ENCODE measurements around the gene LRMDA. TPM values are rescaled to one million over a fixed set of nuclear protein-coding genes. Genes with fewer than 3 reads are reported as not detected.

Gene LRMDA
- total RNA-seq, 4 donors from 2014 or later, result 1.4 to 23.1 (median 3.6) TPM

DNA sequence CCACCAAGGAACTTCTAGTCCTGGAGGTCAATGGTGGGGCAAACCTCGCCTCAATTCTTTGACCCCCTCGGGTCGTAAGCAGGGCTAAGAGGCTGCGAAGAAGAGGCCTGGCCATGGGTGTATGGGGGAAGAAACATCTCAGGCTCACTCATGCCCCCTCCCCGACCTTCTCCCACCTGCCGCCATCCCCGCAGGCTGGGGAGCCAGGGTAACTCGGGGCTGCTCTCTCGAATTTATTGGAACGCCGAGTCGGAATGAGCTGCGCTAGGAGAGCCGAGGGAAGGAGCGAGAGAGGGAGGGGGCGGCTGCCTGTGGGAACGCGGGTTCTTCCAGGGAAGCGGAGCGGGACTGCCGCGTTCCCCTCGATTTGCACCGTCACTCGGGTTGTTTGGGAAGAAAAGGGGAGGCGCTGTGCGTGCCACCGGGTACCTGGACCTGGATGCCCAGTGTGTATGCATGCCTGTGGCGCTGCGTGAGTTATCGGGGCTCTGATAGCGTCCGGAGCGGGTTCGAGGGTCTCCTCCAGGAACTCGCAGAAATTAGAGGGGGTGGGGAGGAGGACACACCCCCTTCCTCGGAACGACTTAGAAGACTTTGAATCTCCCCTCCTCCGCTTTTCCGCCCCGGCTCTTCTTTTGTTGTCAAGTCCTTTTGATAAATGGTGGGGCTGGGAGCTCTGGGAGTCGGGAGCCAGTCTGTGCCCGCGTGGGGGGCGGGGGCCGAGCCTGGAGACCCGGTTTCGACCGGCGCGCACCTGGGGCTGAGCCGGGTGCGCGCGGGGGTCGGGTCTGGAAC lies 28.1 kb upstream of the LRMDA start:
- H3K4me3 ChIP-seq, result peak overlapping the region; percentile 58 to 86 (median 73)
- peak in 2 of 3 donors; percentile 50 to 64 for DNase-seq
- H3K4me1 ChIP-seq, result peaks cover 0 to 32% (median 7%) of the 10 kb centered on the region in 4 donors
- H3K9me3 ChIP-seq, result no peaks in the 10 kb centered on the region
- H3K27ac ChIP-seq, result peak overlapping the region; percentile 84 to 98 (median 93)
- TF ChIP-seq CTCF (IDR thresholded peaks at IDR 0.05) (no peak), POLR2A (IDR thresholded peaks at IDR 0.05) (no peak)
- no peaks in the 10 kb centered on the region for H3K27me3 ChIP-seq
- peaks cover 0 to 11% (median 0%) of the 10 kb centered on the region in 3 donors for H3K36me3 ChIP-seq

DNA sequence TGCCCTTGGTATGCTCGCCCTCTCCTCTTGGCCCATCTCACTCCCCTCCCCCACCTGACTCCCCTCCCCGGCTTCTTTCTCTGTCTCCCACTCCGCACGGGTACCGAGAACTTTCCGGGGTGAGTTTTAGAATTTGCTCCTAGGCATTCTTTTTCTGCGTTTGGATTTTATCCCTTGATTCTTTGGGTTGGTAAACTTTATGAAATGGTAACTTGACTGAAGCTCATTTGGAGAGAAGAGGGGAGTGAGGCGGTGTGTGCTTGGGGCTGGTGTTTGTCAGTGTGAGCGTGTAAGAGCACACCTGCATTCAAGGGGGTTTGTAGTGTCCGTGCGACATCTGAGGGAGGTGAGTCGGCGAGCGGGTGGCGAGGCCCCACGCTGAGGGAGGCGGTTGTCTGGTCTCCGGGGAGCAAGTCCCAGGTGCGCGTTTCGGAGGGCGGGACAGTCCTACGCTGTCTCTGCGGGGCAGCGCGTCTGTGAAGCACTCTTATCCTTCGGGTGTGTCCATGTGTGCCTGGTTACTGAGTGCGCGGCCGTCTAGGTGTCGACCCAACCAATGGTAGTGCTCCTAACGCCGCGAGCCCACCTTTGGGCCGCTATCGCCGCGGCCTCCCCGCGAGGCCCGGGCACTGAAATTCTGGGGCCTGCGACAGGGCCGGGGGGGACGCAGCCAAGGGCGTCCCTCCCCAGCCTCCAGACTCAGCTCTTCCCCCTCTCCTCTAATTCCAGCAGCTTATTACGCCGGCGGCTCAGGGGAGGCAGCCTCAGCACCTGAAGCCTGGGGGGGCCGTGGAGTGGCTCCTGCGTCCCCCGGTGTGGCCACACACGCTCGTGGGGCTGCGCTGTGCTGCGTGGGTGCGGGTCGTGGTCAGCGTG lies 27.2 kb upstream of the LRMDA start:
- peaks cover 0 to 29% (median 9%) of the 10 kb centered on the region in 4 donors for H3K4me1 ChIP-seq
- peak overlapping the region; percentile 58 to 86 (median 73) for H3K4me3 ChIP-seq
- H3K27ac ChIP-seq, result peak overlapping the region in 3 of 4 donors; percentile 84 to 98 (median 96)

DNA sequence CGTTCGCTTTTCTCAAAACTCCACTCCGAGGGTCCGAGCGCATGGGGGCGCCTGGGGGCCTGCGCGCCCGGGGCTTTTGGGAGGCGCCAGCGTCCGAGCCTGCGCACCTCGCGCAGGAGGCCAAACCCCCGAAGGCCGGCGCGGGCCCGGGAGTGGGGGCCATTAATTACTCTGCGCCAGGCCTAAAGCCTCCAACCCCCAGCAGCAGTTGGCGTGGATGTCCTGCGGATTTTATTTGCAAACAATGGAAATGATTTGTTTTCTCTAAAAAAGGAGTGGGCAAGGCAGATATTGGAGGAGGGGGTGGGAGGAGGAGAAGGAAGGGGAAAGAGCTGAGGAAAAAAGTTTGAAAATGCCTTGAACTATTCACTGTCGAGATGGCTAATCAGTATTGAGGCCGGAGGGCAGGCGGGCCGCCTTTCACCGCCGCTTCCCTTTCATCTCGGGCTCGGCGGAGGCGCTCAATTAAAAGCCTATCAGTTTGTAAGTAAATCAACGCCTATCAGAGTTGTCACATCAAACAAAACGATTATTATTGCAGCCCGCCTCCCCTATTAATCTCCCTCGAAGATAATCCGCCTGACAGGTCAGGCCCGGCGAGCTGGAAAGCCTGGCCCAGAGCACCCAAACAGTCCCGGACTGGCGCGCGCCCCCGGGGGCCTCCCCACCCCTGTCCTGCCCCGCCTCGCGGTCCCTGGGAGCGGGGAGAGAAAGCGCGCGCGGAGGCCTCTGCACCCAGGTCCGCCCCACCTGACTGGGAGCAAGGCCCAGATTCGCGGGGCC lies 26.4 kb upstream of the LRMDA start:
- Histone ChIP-seq H3K4me1 (peaks cover 0 to 23% (median 12%) of the 10 kb centered on the region in 4 donors), H3K27ac (peak overlapping the region in 2 of 4 donors; percentile 44 to 98)
- peak in 2 of 3 donors; percentile 51 to 55 for DNase-seq

More for the DNA sequence above, 27.2 kb upstream of the LRMDA start:
- TF ChIP-seq CTCF (IDR thresholded peaks at IDR 0.05) (no peak), POLR2A (IDR thresholded peaks at IDR 0.05) (no peak)
- Histone ChIP-seq H3K9me3 (no peaks in the 10 kb centered on the region), H3K36me3 (peaks cover 0 to 4% (median 0%) of the 10 kb centered on the region in 3 donors), H3K27me3 (no peaks in the 10 kb centered on the region)
- DNase-seq, result peak in 2 of 3 donors; percentile 57 to 63

DNA sequence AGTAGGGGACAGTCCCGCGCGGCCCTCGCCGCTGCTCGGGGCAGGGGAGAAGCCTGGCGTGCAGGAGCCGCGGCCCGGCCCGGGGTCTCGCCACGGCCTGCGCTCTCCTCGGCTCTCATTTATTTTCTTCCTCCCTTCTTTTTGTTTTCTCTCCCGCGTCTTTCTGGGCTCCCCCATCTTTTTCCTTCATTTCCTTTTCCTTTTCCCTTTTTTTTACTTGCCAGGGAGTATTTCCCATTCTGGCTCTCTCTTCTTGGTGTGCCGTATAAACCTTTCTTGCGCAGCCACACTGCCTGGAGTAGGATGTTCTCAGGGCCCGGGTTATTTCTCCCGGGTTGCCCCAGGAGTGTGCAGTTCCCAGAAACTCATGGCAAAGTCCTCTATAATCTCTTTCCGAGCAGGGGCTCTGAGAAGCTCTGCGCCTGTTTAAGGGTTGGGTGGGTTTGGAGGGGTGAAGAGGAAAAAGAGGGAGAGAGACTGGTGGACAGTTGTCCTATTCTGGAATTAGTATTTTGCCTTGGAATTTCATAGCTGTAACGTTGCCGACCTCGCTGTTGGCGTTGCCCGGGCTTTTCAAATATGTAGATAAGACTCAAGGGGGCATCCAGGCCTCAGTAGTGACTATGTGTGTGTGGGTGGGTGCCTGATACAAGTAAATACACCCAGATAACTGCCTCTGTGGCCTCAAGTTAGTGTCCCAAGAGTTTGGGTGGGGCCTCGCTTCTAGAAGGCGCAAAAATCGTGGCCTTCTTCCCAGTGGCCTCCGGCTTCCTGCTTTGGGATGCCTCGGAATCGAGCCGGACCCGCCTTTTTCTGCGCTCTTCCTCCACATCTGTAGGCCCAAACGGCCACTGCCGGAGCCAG lies 25.6 kb upstream of the LRMDA start:
- peak overlapping the region in 2 of 4 donors; percentile 8 to 79 for H3K4me3 ChIP-seq
- no peaks in the 10 kb centered on the region for H3K9me3 ChIP-seq

More for the DNA sequence above, 26.4 kb upstream of the LRMDA start:
- Histone ChIP-seq H3K4me3 (peak overlapping the region in 3 of 4 donors; percentile 67 to 86 (median 79)), H3K36me3 (no peaks in the 10 kb centered on the region), H3K27me3 (no peaks in the 10 kb centered on the region), H3K9me3 (no peaks in the 10 kb centered on the region)
- TF ChIP-seq POLR2A (IDR thresholded peaks at IDR 0.05) (no peak), CTCF (IDR thresholded peaks at IDR 0.05) (no peak)

More for the DNA sequence above, 25.6 kb upstream of the LRMDA start:
- Histone ChIP-seq H3K36me3 (no peaks in the 10 kb centered on the region), H3K27me3 (no peaks in the 10 kb centered on the region), H3K4me1 (peaks cover 0 to 23% (median 11%) of the 10 kb centered on the region in 4 donors), H3K27ac (peak overlapping the region in 2 of 4 donors; percentile 27 to 98)
- DNase-seq, result no peak
- TF ChIP-seq CTCF (IDR thresholded peaks at IDR 0.05), result no peak
- TF ChIP-seq POLR2A (IDR thresholded peaks at IDR 0.05), result no peak
